HG03025 (cell line): Measurements from ENCODE around the gene ADGB.
"Not testable (repeated sequence)": the region's sequence is repeated elsewhere in the genome, so short reads cannot be mapped to it uniquely, and the experiment has no call there.

Source experiments
- ATAC-seq: cut with Tn5 transposase; IDR thresholded peaks from one replicate; pipeline ENCODE4 v1.9.1; 2021; ENCODE audit warnings: mild to moderate bottlenecking, moderate library complexity; ENCODE audit not compliant: unreplicated experiment, low FRiP score

Gene ADGB

GRCh38 chr6:146741609-146742008, 142.8 kb downstream of the ADGB start:
- no peak for ATAC-seq

GRCh38 chr6:146753306-146753705, 154.5 kb downstream of the ADGB start:
- ATAC-seq: no peak

GRCh38 chr6:146767632-146768031, 168.9 kb downstream of the ADGB start:
- no peak for ATAC-seq

GRCh38 chr6:146768722-146769121, 169.9 kb downstream of the ADGB start:
- no peak for ATAC-seq

GRCh38 chr6:146770275-146770964, 171.6 kb downstream of the ADGB start:
- no peak for ATAC-seq

GRCh38 chr6:146770965-146771735, 172.4 kb downstream of the ADGB start:
- ATAC-seq: no peak

GRCh38 chr6:146775220-146775619, 176.4 kb downstream of the ADGB start:
- ATAC-seq: no peak

- no peak for ATAC-seq
These were observed 183.1 kb downstream of the ADGB start for GRCh38 chr6:146781836-146782235.

- peak; percentile 90 for ATAC-seq
These were observed 186.3 kb downstream of the ADGB start for GRCh38 chr6:146785001-146785585.

GRCh38 chr6:146787876-146788508, 189.2 kb downstream of the ADGB start:
- no peak for ATAC-seq

GRCh38 chr6:146790561-146791091, 191.9 kb downstream of the ADGB start:
- ATAC-seq: no peak

GRCh38 chr6:146791930-146792329, 193.2 kb downstream of the ADGB start:
- no peak for ATAC-seq

GRCh38 chr6:146793218-146793617, 194.4 kb downstream of the ADGB start:
- not testable (repeated sequence) for ATAC-seq

- no peak for ATAC-seq
These were observed 196.8 kb downstream of the ADGB start for GRCh38 chr6:146795479-146796133.

- not testable (repeated sequence) for ATAC-seq
These were observed 204.4 kb downstream of the ADGB start for GRCh38 chr6:146803167-146803566.

GRCh38 chr6:146803601-146804000, 204.8 kb downstream of the ADGB start:
- no peak for ATAC-seq

- ATAC-seq: no peak
These were observed 207.0 kb downstream of the ADGB start for GRCh38 chr6:146805546-146806325.

- ATAC-seq: not testable (repeated sequence)
These were observed 210.2 kb downstream of the ADGB start for GRCh38 chr6:146809014-146809413.

- ATAC-seq: not testable (repeated sequence)
These were observed 214.1 kb downstream of the ADGB start for GRCh38 chr6:146812811-146813321.
